IPS-18a (cell line): ENCODE data around the gene CYP4A11.
"Not testable (repeated sequence)": the region's sequence is repeated elsewhere in the genome, so short reads cannot be mapped to it uniquely, and the experiment has no call there.

Source experiments
- H3K27ac ChIP-seq: one replicate; pipeline ENCODE4 v1.5.1; 2013; ENCODE audit warnings: low read length
- H3K27me3 ChIP-seq: one replicate; pipeline ENCODE4 v1.6.1; 2013; ENCODE audit warnings: mild to moderate bottlenecking, low read length; ENCODE audit not compliant: control insufficient read depth, insufficient read depth
- H3K36me3 ChIP-seq: one replicate; pipeline ENCODE4 v1.6.1; 2013; ENCODE audit warnings: low read depth, low read length; ENCODE audit not compliant: control insufficient read depth
- H3K4me1 ChIP-seq: one replicate; pipeline ENCODE4 v1.6.1; 2013; ENCODE audit warnings: low read depth, low read length; ENCODE audit not compliant: control insufficient read depth
- H3K4me3 ChIP-seq: one replicate; pipeline ENCODE4 v1.5.1; 2013; ENCODE audit warnings: low read length
- H3K9ac ChIP-seq: one replicate; pipeline ENCODE4 v1.6.1; 2013; ENCODE audit warnings: mild to moderate bottlenecking, low read length, moderate library complexity
- H3K9me3 ChIP-seq: one replicate; pipeline ENCODE4 v1.6.1; 2013; ENCODE audit warnings: low read depth, low read length; ENCODE audit not compliant: control insufficient read depth

CYP4A11 gene

GRCh38 chr1:46900401-46900800, 40.9 kb downstream of the CYP4A11 start:
- Histone ChIP-seq H3K9ac (no peak overlapping the region), H3K4me1 (no peaks in the 10 kb centered on the region), H3K27me3 (no peaks in the 10 kb centered on the region), H3K36me3 (no peaks in the 10 kb centered on the region), H3K9me3 (no peaks in the 10 kb centered on the region), H3K27ac (no peak overlapping the region), H3K4me3 (no peak overlapping the region)

GRCh38 chr1:46881656-46882055, 59.6 kb downstream of the CYP4A11 start:
- not testable (repeated sequence) for H3K27me3 ChIP-seq, H3K9ac ChIP-seq, H3K36me3 ChIP-seq, H3K9me3 ChIP-seq, H3K4me1 ChIP-seq, H3K27ac ChIP-seq, H3K4me3 ChIP-seq
